Anterior cingulate cortex (tissue), 58 donors: ENCODE data around the gene SCN2A.
"Not testable (repeated sequence)": the region's sequence is repeated elsewhere in the genome, so short reads cannot be mapped to it uniquely, and the experiment has no call there.

ENCODE experiments used
- DNase-seq, 58 donors: peaks; one replicate each; lab custom pipeline; 2025; lab: John Stamatoyannopoulos, UW

Gene SCN2A

GRCh38 chr2:165248238-165248637 lies 9.0 kb downstream of the SCN2A start:
- DNase-seq = no peak

- DNase-seq = no peak
Observed at GRCh38 chr2:165251366-165251765, 12.2 kb downstream of the SCN2A start.

- DNase-seq = no peak
Observed at GRCh38 chr2:165253178-165253577, 14.0 kb downstream of the SCN2A start.

- no peak for DNase-seq
Observed at GRCh38 chr2:165256618-165257017, 17.4 kb downstream of the SCN2A start.

- not testable (repeated sequence) for DNase-seq
Observed at GRCh38 chr2:165260347-165260746, 21.1 kb downstream of the SCN2A start.

GRCh38 chr2:165268754-165269153 lies 29.5 kb downstream of the SCN2A start:
- DNase-seq = no peak

- no peak for DNase-seq
Observed at GRCh38 chr2:165273176-165273575, 34.0 kb downstream of the SCN2A start.

GRCh38 chr2:165274698-165275097 lies 35.5 kb downstream of the SCN2A start:
- DNase-seq = peak in 12 of 58 donors; percentile 1 to 39 (median 11)

GRCh38 chr2:165275932-165276331 lies 36.7 kb downstream of the SCN2A start:
- no peak for DNase-seq

GRCh38 chr2:165277295-165277694 lies 38.1 kb downstream of the SCN2A start:
- no peak for DNase-seq

GRCh38 chr2:165277860-165278656 lies 38.8 kb downstream of the SCN2A start:
- DNase-seq = no peak

GRCh38 chr2:165280356-165280755 lies 41.1 kb downstream of the SCN2A start:
- no peak for DNase-seq

- DNase-seq = no peak
Observed at GRCh38 chr2:165281387-165281786, 42.2 kb downstream of the SCN2A start.

- DNase-seq = no peak
Observed at GRCh38 chr2:165283342-165283741, 44.1 kb downstream of the SCN2A start.

- no peak for DNase-seq
Observed at GRCh38 chr2:165287094-165287778, 48.0 kb downstream of the SCN2A start.

GRCh38 chr2:165289069-165289468 lies 49.9 kb downstream of the SCN2A start:
- DNase-seq = no peak

GRCh38 chr2:165293440-165294420 lies 54.5 kb downstream of the SCN2A start:
- peak in 25 of 58 donors; percentile 2 to 88 (median 22) for DNase-seq

- peak in 7 of 58 donors; percentile 1 to 22 (median 5) for DNase-seq
Observed at GRCh38 chr2:165294912-165295311, 55.7 kb downstream of the SCN2A start.

- DNase-seq = no peak
Observed at GRCh38 chr2:165295643-165296042, 56.4 kb downstream of the SCN2A start.

- no peak for DNase-seq
Observed at GRCh38 chr2:165305391-165306096, 66.3 kb downstream of the SCN2A start.
